Stimulated activated CD8-positive, alpha-beta memory T cell treated with anti-CD3 and anti-CD28 coated beads, Interleukin-4, amount 100 ng/mL, for 24 hours (primary cell): Measurements from ENCODE around the gene POLR3E.
"Not testable (repeated sequence)": the region's sequence is repeated elsewhere in the genome, so short reads cannot be mapped to it uniquely, and the experiment has no call there.

ENCODE experiments used
- DNase-seq: peaks from one replicate; pipeline ENCODE4 v3.0.0-alpha.2; 2020; ENCODE audit warnings: low read depth

The POLR3E gene

GRCh38 chr16:22293137-22294106, 3.8 kb upstream of the POLR3E start:
- DNase-seq: no peak

DNA sequence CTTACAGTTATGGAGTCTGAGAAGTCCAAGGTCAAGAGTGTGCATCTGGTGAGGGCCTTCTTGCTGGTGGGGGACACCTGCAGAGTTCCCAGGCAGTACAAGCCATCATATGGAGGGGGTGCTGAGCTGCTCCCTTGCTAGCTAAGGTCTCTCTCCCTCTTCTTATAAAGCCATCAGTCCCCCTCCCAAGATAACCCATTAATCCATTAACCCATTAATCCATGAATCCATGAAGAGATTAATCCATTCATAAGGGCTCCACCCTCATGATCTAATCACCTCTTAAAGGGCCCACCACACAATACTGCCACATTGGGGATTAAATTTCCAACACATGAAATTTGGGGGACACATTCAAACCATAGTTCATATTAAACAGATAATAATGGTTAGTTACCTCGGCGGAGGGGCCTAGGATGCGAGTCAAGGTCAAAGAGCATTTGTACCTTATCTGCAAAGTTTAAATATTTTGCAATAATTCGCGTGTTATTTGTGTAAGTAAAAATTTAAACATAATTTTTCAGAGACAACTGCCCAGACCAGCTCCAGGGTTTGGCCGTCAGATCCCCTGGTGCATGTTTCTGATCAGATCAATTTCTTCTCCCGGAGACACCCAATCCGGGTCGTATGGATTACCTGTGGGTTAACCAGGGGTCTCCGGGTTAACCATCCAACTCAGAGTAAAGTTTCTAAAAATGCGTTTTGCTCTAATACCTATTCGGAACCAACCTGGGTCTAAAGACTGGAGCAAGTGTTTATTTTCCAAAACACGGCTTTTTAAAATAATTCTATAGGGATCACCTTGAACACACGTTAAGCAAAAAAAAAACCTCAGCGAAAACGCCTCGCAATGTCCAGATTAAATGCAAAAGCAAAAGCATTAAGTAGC, 740 bp upstream of the POLR3E start:
- no peak for DNase-seq

DNA sequence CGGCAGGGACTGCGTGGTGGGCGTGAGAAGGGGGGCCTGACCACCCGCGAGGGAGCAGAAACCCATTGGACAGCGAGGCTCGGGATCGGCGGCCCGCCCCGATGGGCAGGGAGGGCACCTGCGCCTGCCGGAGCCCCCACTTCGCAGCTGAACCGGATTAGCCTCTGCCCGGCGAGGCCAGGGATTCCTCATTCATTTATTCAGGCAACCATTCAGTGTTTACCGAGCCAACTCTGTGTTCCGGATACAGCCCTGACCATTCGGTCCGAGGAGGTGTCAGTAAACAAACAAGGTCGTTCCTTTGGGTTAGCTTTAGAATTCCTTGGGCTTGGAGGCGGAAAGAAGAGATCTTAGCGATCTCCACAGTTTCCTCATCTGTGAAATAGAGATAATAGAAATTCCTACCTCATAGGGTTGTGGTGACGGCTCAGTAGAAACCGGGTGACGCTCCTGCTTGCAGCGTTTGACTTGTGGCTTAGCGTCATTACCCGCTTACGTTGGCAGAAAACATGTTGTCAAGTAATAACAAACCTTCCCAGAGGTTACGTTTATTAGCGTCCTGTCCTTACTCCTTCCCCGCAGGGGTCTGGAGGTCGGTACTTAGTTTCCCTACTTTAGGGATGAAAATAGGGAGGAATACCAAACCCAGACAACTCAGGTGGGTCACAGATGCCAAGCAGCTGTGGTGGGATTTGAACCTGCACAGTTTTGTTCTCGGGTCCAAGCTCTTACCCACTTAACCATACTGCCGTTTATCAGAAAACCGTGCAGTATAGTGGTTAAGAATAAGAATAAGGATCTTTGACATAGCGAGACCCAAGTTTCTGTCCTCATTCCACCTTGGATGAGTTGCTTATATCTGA, 893 bp downstream of the POLR3E start:
- peak; percentile 39 for DNase-seq

DNA sequence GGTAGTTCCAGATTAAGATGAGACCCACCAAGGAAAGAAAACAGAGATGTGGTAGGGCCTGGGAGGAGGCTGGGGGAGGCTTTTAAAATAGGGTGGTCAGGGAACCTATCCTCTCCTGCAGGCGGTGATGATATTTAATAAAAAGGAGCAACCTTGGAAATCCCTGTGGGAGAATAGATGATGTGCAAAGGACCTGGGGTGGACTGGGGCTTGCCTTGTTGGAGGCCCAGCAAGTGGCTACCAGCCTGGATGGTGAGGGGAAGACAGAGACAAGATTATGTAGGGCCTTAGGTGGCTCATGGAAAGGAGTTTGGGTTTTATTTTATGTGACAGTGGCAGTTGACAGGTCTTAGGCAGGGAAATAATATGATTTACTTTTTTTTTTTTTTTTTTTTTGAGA, 1.8 kb downstream of the POLR3E start:
- DNase-seq: no peak

DNA sequence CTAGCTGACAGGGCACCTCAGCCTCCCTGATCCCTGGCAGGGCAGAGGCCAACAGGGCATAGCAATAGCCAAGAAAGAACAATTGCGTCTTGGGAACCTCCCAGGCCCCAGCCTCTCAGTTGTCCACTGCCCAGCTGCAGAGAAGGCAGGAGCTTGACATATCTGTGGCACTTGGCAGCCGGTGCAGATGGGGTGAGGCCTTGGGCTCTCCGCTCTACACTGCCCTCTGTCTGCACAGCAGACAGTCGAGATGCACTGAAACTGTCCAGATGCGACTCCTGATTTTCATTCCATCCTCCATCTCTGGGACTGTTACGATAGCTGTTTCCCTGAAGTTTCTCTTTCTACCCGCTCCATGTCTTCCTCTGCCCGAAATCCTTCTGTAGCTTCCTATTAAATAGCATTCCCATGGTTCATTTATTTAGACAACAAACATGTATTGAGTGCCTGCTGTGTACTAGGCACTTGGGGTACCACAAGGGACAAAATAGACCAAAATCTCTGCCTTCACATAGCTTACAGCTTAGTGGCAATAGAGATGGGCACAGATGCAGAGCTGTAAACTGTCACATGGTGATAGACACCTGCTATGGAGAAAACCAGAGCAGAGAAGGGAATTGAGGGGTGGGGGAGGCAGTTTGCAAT, 3.3 kb downstream of the POLR3E start:
- DNase-seq: no peak

DNA sequence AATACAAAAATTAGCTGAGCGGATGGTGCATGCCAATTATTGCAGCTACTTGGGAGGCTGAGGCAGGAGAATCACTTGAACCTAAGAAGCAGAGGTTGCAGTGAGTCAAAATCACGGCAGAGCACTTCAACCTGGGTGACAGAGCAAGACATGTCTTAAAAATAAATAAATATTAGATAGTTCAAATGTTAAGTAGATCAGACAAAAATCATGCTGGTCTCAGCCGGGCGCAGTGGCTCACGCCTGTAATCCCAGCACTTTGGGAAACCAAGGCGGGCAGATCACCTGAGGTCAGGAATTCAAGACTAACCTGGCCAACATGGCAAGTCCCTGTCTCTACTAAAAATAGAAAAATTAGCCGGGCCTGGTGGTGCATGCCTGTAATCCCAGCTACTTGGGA, 4.2 kb downstream of the POLR3E start:
- not testable (repeated sequence) for DNase-seq

DNA sequence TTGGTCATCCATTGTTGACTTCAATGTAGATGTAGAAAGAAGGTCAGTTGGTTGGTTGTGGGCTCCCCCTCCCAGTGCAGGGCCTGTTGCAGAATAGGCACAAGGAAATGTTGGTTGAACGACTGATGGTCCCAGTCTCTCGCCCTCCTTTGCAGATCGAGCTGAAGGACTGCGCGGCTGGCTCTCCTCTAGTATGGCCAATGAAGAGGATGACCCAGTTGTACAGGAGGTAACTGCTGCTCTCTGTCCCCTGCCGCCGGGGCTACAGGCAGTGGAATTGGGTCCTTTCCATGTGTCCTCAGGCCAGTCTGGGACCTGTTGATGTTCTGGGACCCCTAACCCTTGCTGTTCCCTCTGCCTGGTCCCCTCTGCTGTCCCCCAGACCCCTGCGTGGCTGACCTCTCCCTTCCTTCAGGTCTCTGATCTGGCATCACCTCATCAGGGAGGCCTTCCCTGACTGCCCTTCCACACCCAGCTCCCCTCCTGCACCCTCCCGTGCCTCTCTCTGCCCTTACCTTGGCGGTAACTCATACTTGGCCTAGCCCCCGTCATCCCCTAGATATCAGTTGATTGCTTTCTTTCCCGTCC, 5.7 kb downstream of the POLR3E start:
- no peak for DNase-seq

- no peak for DNase-seq
Observed at GRCh38 chr16:22304411-22304810, 7.2 kb downstream of the POLR3E start.

GRCh38 chr16:22306788-22307187, 9.6 kb downstream of the POLR3E start:
- DNase-seq: no peak

DNA sequence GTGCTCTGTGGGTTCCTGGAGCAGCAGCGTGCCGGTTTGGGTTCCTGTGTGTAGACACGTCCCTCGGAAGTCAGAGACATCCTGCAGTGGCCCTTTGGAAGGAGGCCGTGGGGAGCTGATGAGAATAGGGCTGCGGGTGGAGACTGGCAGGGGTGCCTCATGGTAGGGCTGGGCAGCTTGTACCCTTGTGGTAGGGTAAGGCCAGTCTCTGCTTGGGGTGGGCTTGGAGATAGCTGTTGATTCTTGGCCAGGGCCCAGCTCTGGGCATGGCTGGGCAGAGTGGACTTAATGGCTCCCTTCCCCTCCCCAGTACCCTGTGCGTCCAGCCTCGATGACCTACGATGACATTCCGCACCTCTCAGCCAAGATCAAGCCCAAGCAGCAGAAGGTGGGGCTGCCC, 10.6 kb downstream of the POLR3E start:
- no peak for DNase-seq

DNA sequence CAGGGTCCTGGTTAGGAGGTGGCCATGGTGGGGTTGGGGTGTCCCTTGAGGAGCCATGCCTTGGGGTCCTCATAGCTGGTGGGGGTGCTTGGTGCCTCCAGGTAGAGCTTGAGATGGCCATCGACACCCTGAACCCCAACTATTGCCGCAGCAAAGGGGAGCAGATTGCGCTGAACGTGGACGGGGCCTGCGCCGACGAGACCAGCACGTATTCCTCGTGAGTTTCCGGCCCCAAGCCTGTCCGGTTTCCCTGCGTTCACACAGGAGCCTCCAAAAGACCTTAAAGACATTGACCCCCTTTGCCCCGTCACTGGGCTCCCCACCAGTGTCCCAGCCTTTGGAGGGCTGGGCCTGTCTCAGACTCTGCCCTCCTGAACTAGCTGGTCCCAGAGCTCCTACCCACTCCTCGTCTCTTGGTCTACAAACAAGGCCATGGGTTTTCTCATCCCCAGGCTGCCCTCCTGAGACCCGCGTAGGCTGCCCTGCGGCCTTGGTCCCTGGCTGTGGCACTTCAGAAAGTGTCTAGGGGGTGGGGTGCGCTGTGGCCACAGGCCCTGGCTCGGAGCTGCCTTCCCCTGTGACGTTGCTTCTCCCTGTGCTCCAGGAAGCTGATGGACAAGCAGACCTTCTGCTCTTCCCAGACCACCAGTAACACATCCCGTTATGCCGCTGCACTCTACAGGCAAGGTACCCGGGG, 11.8 kb downstream of the POLR3E start:
- DNase-seq: no peak

GRCh38 chr16:22311520-22311919, 14.3 kb downstream of the POLR3E start:
- no peak for DNase-seq

- DNase-seq: no peak
Observed at GRCh38 chr16:22312897-22313781, 15.9 kb downstream of the POLR3E start.

- no peak for DNase-seq
Observed at GRCh38 chr16:22313876-22314470, 16.8 kb downstream of the POLR3E start.

DNA sequence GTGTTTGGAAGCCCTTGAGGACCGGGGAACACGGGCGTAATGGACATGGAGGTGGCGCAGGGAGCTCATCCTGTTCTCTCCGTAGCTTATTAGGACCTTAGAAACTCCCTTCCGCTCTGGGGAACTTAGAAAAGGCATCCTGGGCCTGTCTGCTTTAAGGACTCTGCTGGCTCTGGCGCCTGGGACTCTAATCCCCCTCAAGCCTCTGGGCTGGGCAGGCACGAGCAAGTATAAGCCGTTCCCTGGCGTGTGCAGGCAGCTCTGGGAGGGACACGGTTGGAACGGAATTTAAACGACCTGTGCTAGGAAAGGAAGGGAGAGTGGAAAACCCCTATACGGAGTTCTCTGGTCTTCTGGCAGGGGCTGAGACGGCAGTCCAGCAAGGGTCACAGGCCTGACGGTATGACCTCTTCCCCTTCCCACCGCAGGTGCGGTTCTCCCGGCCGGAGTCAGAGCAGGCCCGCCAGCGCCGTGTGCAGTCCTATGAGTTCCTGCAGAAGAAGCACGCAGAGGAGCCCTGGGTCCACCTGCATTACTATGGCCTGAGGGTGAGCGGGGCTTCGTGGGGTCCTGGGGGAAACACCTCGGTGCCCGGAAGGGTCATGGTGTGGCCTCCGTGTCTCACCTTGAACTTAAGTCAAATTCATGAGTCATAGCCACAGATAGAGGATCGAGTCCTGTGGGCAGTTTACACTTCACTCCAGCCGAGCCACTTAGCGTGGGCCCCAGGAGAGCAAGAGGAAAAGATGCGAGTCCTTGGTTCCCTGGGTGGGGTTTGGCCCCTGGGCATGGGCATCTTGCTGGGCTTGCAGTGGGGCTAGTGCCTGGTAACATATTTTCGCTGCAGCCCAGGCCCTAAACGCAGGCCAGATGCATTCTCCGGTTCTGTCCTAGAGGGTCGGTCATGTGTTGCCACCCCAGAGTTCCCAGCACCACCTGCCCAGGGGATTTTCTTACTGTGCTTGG, 17.7 kb downstream of the POLR3E start:
- no peak for DNase-seq

GRCh38 chr16:22315979-22316378, 18.8 kb downstream of the POLR3E start:
- DNase-seq: no peak

GRCh38 chr16:22316411-22316811, 19.2 kb downstream of the POLR3E start:
- DNase-seq: no peak
